Calu3 (cell line): ENCODE results near the gene SBF1. TPM values are rescaled to one million over a fixed set of nuclear protein-coding genes. Genes with fewer than 3 reads are reported as not detected.

ENCODE experiments used
- BruUV-seq: library from RNA; stranded (reverse); fragments of 400-500 nt; replicated peaks from 2 replicates; lab custom pipeline; 2021; lab: Mats Ljungman, UMichigan
- CTCF ChIA-PET: fragments of 300-600 bp; sonication (Branson Sonifier 250); formaldehyde crosslinking; loops from one replicate; lab custom pipeline; 2022; ENCODE audit warnings: antibody characterized with exemption; lab: Charles Lee
- DNase-seq: peaks from one replicate; pipeline ENCODE4 v3.0.0; 2022
- H3K27ac Mint-ChIP-seq: one replicate; pipeline ENCODE4 v1.8.0; 2022; ENCODE audit warnings: mixed read lengths; ENCODE audit not compliant: unreplicated experiment
- H3K27me3 Mint-ChIP-seq: one replicate; pipeline ENCODE4 v1.8.0; 2022; ENCODE audit warnings: mixed read lengths; ENCODE audit not compliant: unreplicated experiment
- H3K36me3 Mint-ChIP-seq: one replicate; pipeline ENCODE4 v1.8.0; 2022; ENCODE audit warnings: mild to moderate bottlenecking, moderate library complexity, mixed read lengths; ENCODE audit not compliant: insufficient read depth, unreplicated experiment
- H3K4me1 Mint-ChIP-seq: one replicate; pipeline ENCODE4 v1.8.0; 2022; ENCODE audit warnings: mild to moderate bottlenecking, low read depth, mixed read lengths; ENCODE audit not compliant: unreplicated experiment
- H3K4me3 Mint-ChIP-seq: one replicate; pipeline ENCODE4 v1.8.0; 2022; ENCODE audit warnings: mild to moderate bottlenecking, low read depth, moderate library complexity, mixed read lengths; ENCODE audit not compliant: unreplicated experiment
- H3K9me3 Mint-ChIP-seq: one replicate; pipeline ENCODE4 v1.8.0; 2022; ENCODE audit warnings: low read depth, mixed read lengths; ENCODE audit not compliant: unreplicated experiment
- intact Hi-C: fragments of 100-400 bp; cut with micrococcal nuclease; formaldehyde crosslinking; loops from one replicate; pipeline ENCODE4 v1.10.0; 2022; ENCODE audit not compliant: unreplicated experiment
- total RNA-seq: library from RNA; stranded (reverse); gene quantifications from 2 replicates; pipeline ENCODE4 v1.2.3, GENCODE V29; 2022
- TF ChIP-seq, protein P1 (sequence below): fragments of 200-600 bp; IDR thresholded peaks from one replicate; pipeline ENCODE4 v1.8.0; 2022; ENCODE audit warnings: antibody characterized with exemption; ENCODE audit not compliant: unreplicated experiment

The SBF1 gene
- total RNA-seq, 1 experiment from 2014 or later: 104 TPM

DNA sequence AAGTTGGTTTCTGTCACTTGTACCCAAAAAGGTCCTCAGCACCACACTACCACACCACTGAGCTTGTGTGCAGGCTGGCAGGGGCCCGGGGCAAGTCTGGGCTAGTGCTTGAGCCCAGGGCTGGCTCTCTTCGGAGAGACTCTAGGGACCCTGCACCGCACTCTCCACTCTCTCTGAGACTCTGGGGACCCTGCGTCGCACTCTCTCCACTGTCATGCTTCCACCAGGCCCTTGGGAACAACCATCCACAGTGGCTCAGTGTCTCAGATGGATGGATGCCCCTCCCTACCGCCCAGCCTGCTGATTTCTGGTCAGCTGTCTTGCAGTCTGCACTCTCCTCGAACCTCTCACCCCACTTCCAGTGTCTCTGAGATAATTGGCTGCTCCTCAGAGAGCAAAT lies 2.0 kb upstream of the SBF1 start:
- TF ChIP-seq, protein P1, sequence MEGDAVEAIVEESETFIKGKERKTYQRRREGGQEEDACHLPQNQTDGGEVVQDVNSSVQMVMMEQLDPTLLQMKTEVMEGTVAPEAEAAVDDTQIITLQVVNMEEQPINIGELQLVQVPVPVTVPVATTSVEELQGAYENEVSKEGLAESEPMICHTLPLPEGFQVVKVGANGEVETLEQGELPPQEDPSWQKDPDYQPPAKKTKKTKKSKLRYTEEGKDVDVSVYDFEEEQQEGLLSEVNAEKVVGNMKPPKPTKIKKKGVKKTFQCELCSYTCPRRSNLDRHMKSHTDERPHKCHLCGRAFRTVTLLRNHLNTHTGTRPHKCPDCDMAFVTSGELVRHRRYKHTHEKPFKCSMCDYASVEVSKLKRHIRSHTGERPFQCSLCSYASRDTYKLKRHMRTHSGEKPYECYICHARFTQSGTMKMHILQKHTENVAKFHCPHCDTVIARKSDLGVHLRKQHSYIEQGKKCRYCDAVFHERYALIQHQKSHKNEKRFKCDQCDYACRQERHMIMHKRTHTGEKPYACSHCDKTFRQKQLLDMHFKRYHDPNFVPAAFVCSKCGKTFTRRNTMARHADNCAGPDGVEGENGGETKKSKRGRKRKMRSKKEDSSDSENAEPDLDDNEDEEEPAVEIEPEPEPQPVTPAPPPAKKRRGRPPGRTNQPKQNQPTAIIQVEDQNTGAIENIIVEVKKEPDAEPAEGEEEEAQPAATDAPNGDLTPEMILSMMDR: no peak
- Mint-ChIP-seq H3K9me3 (no peaks in the 10 kb centered on the region), H3K27ac (no peak overlapping the region), H3K4me3 (peak overlapping the region; percentile 4), H3K4me1 (peaks cover 23% of the 10 kb centered on the region), H3K36me3 (peaks cover 45% of the 10 kb centered on the region), H3K27me3 (peaks cover 15% of the 10 kb centered on the region)
- CTCF ChIA-PET: interaction anchor here (1.3 kb wide), 1 partner anchor 31 kb away, joined by 4 read pairs; the partner anchor contains the start of genes LMF2 and NCAPH2
- BruUV-seq: no TSS peak
- intact Hi-C loops: no loop called here
- DNase-seq: no peak

DNA sequence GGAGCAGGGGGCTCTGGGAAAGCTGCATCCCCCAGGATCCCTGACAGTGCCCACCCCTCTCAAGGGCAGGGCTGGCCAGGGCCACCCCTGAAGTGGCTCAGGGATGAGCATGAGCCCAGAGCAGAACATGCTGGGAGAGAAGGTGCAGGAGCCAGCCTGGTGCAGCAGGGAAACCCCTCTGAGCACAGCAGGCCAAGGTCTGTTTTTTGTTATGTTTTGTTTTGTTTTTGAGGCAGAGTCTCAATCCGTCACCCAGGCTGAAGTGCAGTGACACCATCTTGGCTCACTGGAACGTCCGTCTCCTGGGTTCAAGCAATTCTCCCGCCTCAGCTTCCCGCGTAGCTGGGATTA lies 792 bp upstream of the SBF1 start:
- H3K4me3 Mint-ChIP-seq: peak overlapping the region; percentile 85
- intact Hi-C loops: no loop called here
- no peak for DNase-seq
- CTCF ChIA-PET: no interaction called here
- no TSS peak for BruUV-seq
- H3K36me3 Mint-ChIP-seq: peaks cover 49% of the 10 kb centered on the region
- TF ChIP-seq, protein P1: no peak
- H3K9me3 Mint-ChIP-seq: no peaks in the 10 kb centered on the region
- peaks cover 15% of the 10 kb centered on the region for H3K27me3 Mint-ChIP-seq
- peaks cover 35% of the 10 kb centered on the region for H3K4me1 Mint-ChIP-seq
- H3K27ac Mint-ChIP-seq: peak overlapping the region; percentile 27

DNA sequence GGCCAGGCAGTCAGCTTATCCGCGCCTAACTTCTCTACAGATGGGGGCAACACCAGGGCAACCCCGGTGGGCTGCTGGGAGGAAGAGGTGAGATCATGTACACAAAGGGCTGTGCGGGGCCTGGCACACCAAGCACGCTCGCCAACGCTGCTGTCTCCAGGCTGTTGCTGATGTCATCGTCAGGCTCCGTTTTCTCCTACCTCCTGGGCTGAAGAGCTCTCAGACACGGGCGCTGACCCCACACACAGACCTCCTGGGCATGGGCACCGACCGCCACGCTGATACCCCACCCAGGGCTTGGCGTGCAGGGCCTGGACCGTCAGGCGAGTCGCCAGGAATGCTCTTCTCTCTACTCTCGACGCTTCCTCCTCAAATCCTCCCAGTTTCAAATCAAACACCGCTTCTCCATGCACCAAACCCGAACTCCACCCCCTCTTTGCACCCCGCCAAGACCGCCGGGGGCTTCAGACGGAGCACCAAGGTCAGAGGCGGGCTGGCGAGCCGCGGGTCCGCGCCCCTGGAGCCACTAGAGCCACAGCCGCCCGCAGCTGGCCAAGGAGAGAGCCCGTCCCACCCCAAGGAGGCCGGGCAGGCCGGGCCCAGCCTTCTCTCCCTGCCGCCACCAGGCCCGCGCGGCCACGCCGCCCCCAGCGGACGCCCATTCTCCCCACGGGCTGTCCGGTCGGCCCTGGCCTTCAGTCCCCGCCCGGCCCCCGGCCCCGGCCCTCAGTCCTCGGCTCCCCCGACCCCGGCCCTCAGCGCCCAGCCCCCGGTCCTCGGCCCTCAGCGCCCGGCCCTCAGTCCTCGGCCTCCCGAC lies 772 bp downstream of the SBF1 start:
- Mint-ChIP-seq H3K9me3 (no peaks in the 10 kb centered on the region), H3K4me3 (peak overlapping the region; percentile 85), H3K27ac (peak overlapping the region; percentile 57), H3K4me1 (peaks cover 42% of the 10 kb centered on the region), H3K36me3 (peaks cover 58% of the 10 kb centered on the region), H3K27me3 (peaks cover under 1% of the 10 kb centered on the region)
- BruUV-seq: no TSS peak
- DNase-seq: peak; percentile 44
- TF ChIP-seq, protein P1: no peak
- CTCF ChIA-PET: interaction anchor here (1.0 to 1.7 kb wide), 3 partner anchors 14 to 86 kb away, joined by 3 to 5 read pairs (median 4); no protein-coding TSS in a partner anchor
- intact Hi-C loops: no loop called here

DNA sequence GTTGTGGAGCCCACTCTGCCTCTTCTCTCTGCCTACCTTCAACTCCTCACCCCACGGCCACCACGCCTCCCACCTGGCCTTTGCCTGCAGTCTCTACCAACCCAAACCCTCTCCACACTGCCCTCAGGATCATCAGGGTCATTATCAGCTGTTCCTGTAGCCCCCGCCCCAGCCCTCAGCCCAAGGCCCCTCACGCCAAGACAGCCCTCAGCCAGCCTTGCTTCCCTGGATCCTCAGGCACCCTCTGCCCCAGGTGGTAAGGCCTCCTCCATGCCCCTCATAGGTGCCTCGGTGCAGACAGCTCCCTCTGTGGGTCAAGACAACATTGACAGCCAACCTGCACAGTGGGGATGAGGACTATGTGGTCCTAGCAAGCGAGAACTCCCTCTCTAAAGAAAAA lies 1.7 kb downstream of the SBF1 start:
- CTCF ChIA-PET: interaction anchor here (1.0 to 1.7 kb wide), 3 partner anchors 13 to 85 kb away, joined by 3 to 5 read pairs (median 4); no protein-coding TSS in a partner anchor
- Mint-ChIP-seq H3K4me1 (peaks cover 42% of the 10 kb centered on the region), H3K36me3 (peaks cover 64% of the 10 kb centered on the region), H3K27me3 (no peaks in the 10 kb centered on the region), H3K9me3 (no peaks in the 10 kb centered on the region), H3K27ac (peak overlapping the region; percentile 57), H3K4me3 (peak overlapping the region; percentile 85)
- no TSS peak for BruUV-seq
- TF ChIP-seq, protein P1: peak; percentile 41
- DNase-seq: peak; percentile 54
- intact Hi-C loops: no loop called here
